Prostate gland (tissue), 2 donors: ENCODE results near the gene CPXM2. TPM values are rescaled to one million over a fixed set of nuclear protein-coding genes. Genes with fewer than 3 reads are reported as not detected.

Source experiments
- DNase-seq: peaks from one replicate; pipeline ENCODE4 v3.0.0-alpha.2; 2019; ENCODE audit warnings: low spot score
- H3K27ac ChIP-seq, 2 donors: fragments of 200-600 bp; sonication (generic); 2 replicates each; pipeline ENCODE4 v1.5.1; 2017 to 2019
- H3K27me3 ChIP-seq: fragments of 200-600 bp; sonication (generic); replicated peaks from 2 replicates; pipeline ENCODE4 v1.5.1; 2019; ENCODE audit not compliant: insufficient read depth
- H3K36me3 ChIP-seq, 2 donors: fragments of 200-600 bp; sonication (generic); 1 replicate in 1 of 2; 2 replicates in 1 of 2; pipeline versions ENCODE4 v1.5.1 to v1.8.1; 2017 to 2019
- H3K4me1 ChIP-seq: fragments of 200-600 bp; sonication (generic); replicated peaks from 2 replicates; pipeline ENCODE4 v1.5.1; 2019
- H3K4me3 ChIP-seq, 2 donors: fragments of 200-600 bp; sonication (generic); 2 replicates each; pipeline ENCODE4 v1.5.1; 2017 to 2019
- H3K9me3 ChIP-seq: fragments of 200-600 bp; sonication (generic); 2 replicates; pipeline ENCODE4 v1.5.1; 2017
- CTCF ChIP-seq, 4 experiments: fragments of 200-600 bp in 2 of 4; fragments of 450-650 bp in 2 of 4; sonication (generic) in 2 of 4; IDR thresholded peaks; 1 replicate in 3 of 4; 2 replicates in 1 of 4; pipeline ENCODE4 v1.5.1; 2016 to 2019; ENCODE audit warnings: antibody characterized with exemption in 4 of 4, mild to moderate bottlenecking in 2 of 4, moderate library complexity in 2 of 4
- POLR2A ChIP-seq: fragments of 450-650 bp; IDR thresholded peaks from one replicate; pipeline ENCODE4 v1.6.1; 2016; ENCODE audit warnings: antibody characterized with exemption, mild to moderate bottlenecking
- POLR2AphosphoS5 ChIP-seq: sonication (generic); formaldehyde crosslinking; IDR thresholded peaks from one replicate; pipeline ENCODE4 v1.6.1; 2017; ENCODE audit warnings: antibody characterized with exemption
- WGBS: methylation state at CpG from one replicate; pipeline ENCODE4 v1.1.5; 2018; 5-methylcytosine and 5-hydroxymethylcytosine counted together
- intact Hi-C: fragments of 100-400 bp; cut with DNase I; formaldehyde crosslinking; loops from one replicate; pipeline ENCODE4 v1.14.2; 2022
- total RNA-seq, 2 donors: library from RNA; depleted of rRNA; stranded (reverse); fragments of >200 nt; gene quantifications; one replicate each; pipeline ENCODE4 v1.1.0, GENCODE V29; 2016

CPXM2 gene
- total RNA-seq, 2 donors from 2014 or later = 5.4 to 27.4 TPM

GRCh38 chr10:123766012-123766411 is 125.6 kb downstream of the CPXM2 start:
- H3K4me1 ChIP-seq = no peaks in the 10 kb centered on the region
- intact Hi-C loops = loop anchor here (10.0 kb wide), 1 partner anchor 181 kb away; no protein-coding TSS in a partner anchor
- DNase-seq = no peak
- no peaks in the 10 kb centered on the region for H3K9me3 ChIP-seq
- 48% methylated on average over 3 of the region's 3 CpGs for WGBS
- H3K27ac ChIP-seq = no peak overlapping the region
- H3K36me3 ChIP-seq = no peaks in the 10 kb centered on the region
- H3K4me3 ChIP-seq = no peak overlapping the region
- H3K27me3 ChIP-seq = peaks cover 9% of the 10 kb centered on the region
- TF ChIP-seq POLR2AphosphoS5 (no peak), POLR2A (no peak), CTCF (IDR thresholded peaks at IDR 0.05) (no peak)

GRCh38 chr10:123761666-123762230 is 129.9 kb downstream of the CPXM2 start:
- intact Hi-C loops = loop anchor here (10.0 kb wide), 1 partner anchor 177 kb away; no protein-coding TSS in a partner anchor
- no peaks in the 10 kb centered on the region for H3K36me3 ChIP-seq
- no peak for DNase-seq
- TF ChIP-seq POLR2AphosphoS5 = no peak
- TF ChIP-seq POLR2A = no peak
- TF ChIP-seq CTCF (IDR thresholded peaks at IDR 0.05) = no peak
- 82% methylated on average over 23 of the region's 23 CpGs for WGBS
- peaks cover 5% of the 10 kb centered on the region for H3K27me3 ChIP-seq
- no peak overlapping the region for H3K27ac ChIP-seq
- H3K9me3 ChIP-seq = no peaks in the 10 kb centered on the region
- H3K4me1 ChIP-seq = no peaks in the 10 kb centered on the region
- no peak overlapping the region for H3K4me3 ChIP-seq

- intact Hi-C loops = loop anchor here (10.0 kb wide), 1 partner anchor 176 kb away; no protein-coding TSS in a partner anchor
- Histone ChIP-seq H3K27ac (no peak overlapping the region), H3K4me3 (no peak overlapping the region), H3K36me3 (no peaks in the 10 kb centered on the region), H3K4me1 (no peaks in the 10 kb centered on the region), H3K9me3 (no peaks in the 10 kb centered on the region), H3K27me3 (peaks cover 5% of the 10 kb centered on the region)
- no peak for DNase-seq
- TF ChIP-seq CTCF (IDR thresholded peaks at IDR 0.05) (no peak), POLR2A (no peak), POLR2AphosphoS5 (no peak)
- 52% methylated on average over 10 of the region's 10 CpGs for WGBS
Measured at GRCh38 chr10:123761038-123761428, 130.6 kb downstream of the CPXM2 start.

GRCh38 chr10:123760356-123761037 is 131.1 kb downstream of the CPXM2 start:
- 34% methylated on average over 10 of the region's 10 CpGs for WGBS
- Histone ChIP-seq H3K4me3 (no peak overlapping the region), H3K4me1 (no peaks in the 10 kb centered on the region), H3K36me3 (no peaks in the 10 kb centered on the region), H3K27ac (no peak overlapping the region), H3K9me3 (no peaks in the 10 kb centered on the region), H3K27me3 (peaks cover 5% of the 10 kb centered on the region)
- TF ChIP-seq POLR2AphosphoS5 (no peak), CTCF (IDR thresholded peaks at IDR 0.05) (no peak), POLR2A (no peak)
- no peak for DNase-seq
- intact Hi-C loops = loop anchor here (10.0 kb wide), 1 partner anchor 176 kb away; no protein-coding TSS in a partner anchor
